H1 (cell line): Measurements from ENCODE around the gene RGL2. TPM values are rescaled to one million over a fixed set of nuclear protein-coding genes. Genes with fewer than 3 reads are reported as not detected.

Experiments
- CTCF ChIA-PET: fragments of 300-600 bp; sonication (Branson Sonifier 250); formaldehyde crosslinking; loops from one replicate; lab custom pipeline; 2021; ENCODE audit not compliant: partially characterized antibody; lab: Charles Lee
- POLR2A ChIA-PET: fragments of 300-600 bp; sonication (Branson Sonifier 250); formaldehyde crosslinking; loops from one replicate; lab custom pipeline; 2021; ENCODE audit warnings: inconsistent platforms; ENCODE audit not compliant: partially characterized antibody; lab: Charles Lee
- DNase-seq, 2 experiments: peaks; one replicate each; pipeline versions ENCODE4 v3.0.0 to v3.0.0-alpha.2; 2010 to 2022; ENCODE audit warnings: low spot score in 2 of 2, low read depth in 1 of 2, mixed read lengths in 1 of 2
- FAIRE-seq: peaks from 2 replicates; lab custom pipeline; 2011; peaks lifted over from hg19 to GRCh38; lab: Jason Lieb, UNC
- H2AFZ ChIP-seq: 2 replicates; pipeline ENCODE4 v1.8.1; 2012; ENCODE audit warnings: low read length, inconsistent platforms
- H2AK5ac ChIP-seq: 2 replicates; pipeline ENCODE4 v1.6.1; 2013; ENCODE audit warnings: low read depth, low read length
- H2BK120ac ChIP-seq: replicated peaks from 2 replicates; pipeline ENCODE3; 2013; ENCODE audit warnings: low read depth, low read length, inconsistent platforms
- H2BK12ac ChIP-seq: 2 replicates; pipeline ENCODE4 v1.6.1; 2013; ENCODE audit warnings: low read depth, low read length
- H2BK15ac ChIP-seq: 2 replicates; pipeline ENCODE4 v1.6.1; 2013; ENCODE audit warnings: low read length
- H2BK20ac ChIP-seq: 2 replicates; pipeline ENCODE4 v1.6.1; 2013; ENCODE audit warnings: low read length
- H2BK5ac ChIP-seq: 2 replicates; pipeline ENCODE4 v1.6.1; 2013; ENCODE audit warnings: low read depth, low read length
- H3K14ac ChIP-seq: 2 replicates; pipeline ENCODE4 v1.6.1; 2013; ENCODE audit warnings: inconsistent platforms; ENCODE audit not compliant: insufficient read length
- H3K18ac ChIP-seq: 2 replicates; pipeline ENCODE4 v1.6.1; 2013; ENCODE audit warnings: low read length; ENCODE audit errors: extremely low read depth
- H3K23ac ChIP-seq: 2 replicates; pipeline ENCODE4 v1.6.1; 2013; ENCODE audit warnings: inconsistent platforms; ENCODE audit not compliant: insufficient read length
- H3K23me2 ChIP-seq: 2 replicates; pipeline ENCODE4 v1.6.1; 2013; ENCODE audit warnings: low read depth, low read length
- H3K27ac ChIP-seq: 2 replicates; pipeline ENCODE4 v1.6.1; 2011; ENCODE audit warnings: low read depth, low read length, inconsistent platforms
- H3K27me3 ChIP-seq, 4 experiments: replicated peaks in 1 of 4; 1 replicate in 1 of 4; 2 replicates in 3 of 4; pipeline versions ENCODE4 v1.6.1 to v1.8.1; 2011 to 2013; ENCODE audit warnings: low read length in 3 of 4, mild to moderate bottlenecking in 3 of 4, inconsistent platforms in 2 of 4, mixed read lengths in 2 of 4, moderate library complexity in 1 of 4; ENCODE audit not compliant: control insufficient read depth in 3 of 4, insufficient read depth in 3 of 4; ENCODE audit errors: extremely low read depth in 1 of 4
- H3K36me3 ChIP-seq, 4 experiments: 2 replicates each; pipeline versions ENCODE4 v1.6.1 to v1.8.1; 2011 to 2013; ENCODE audit warnings: mild to moderate bottlenecking in 4 of 4, low read length in 3 of 4, moderate library complexity in 2 of 4, control low read depth in 1 of 4, inconsistent platforms in 1 of 4; ENCODE audit not compliant: insufficient read depth in 4 of 4, control insufficient read depth in 2 of 4
- H3K4ac ChIP-seq: replicated peaks from 2 replicates; pipeline ENCODE3; 2013; ENCODE audit warnings: low read length, low read depth, mixed read lengths, inconsistent platforms; ENCODE audit not compliant: insufficient read length
- H3K4me1 ChIP-seq, 4 experiments: replicated peaks in 1 of 4; 1 replicate in 1 of 4; 2 replicates in 3 of 4; pipeline versions ENCODE4 v1.6.1 to v1.8.1; 2011 to 2013; ENCODE audit warnings: low read length in 3 of 4, inconsistent platforms in 2 of 4, mixed read lengths in 1 of 4; ENCODE audit not compliant: insufficient read depth in 4 of 4, control insufficient read depth in 3 of 4
- H3K4me2 ChIP-seq, 2 experiments: 2 replicates each; pipeline versions ENCODE4 v1.6.1 to v1.8.1; 2011 to 2013; ENCODE audit warnings: low read depth in 2 of 2, low read length in 2 of 2, control low read depth in 1 of 2, inconsistent platforms in 1 of 2, mild to moderate bottlenecking in 1 of 2; ENCODE audit not compliant: insufficient read depth in 1 of 2
- H3K4me3 ChIP-seq, 4 experiments: fragments of 200-600, 300-600 bp in 1 of 4; sonication (generic), shearing (Covaris generic), sonication (Bioruptor Twin) in 1 of 4; 2 replicates each; pipeline versions ENCODE4 v1.5.1 to v1.8.1; 2011 to 2016; ENCODE audit warnings: low read length in 4 of 4, low read depth in 3 of 4, control low read depth in 2 of 4, inconsistent platforms in 2 of 4, mild to moderate bottlenecking in 2 of 4, mixed read lengths in 1 of 4, moderate library complexity in 1 of 4; ENCODE audit not compliant: insufficient read depth in 2 of 4; ENCODE audit errors: extremely low read depth in 1 of 4
- H3K56ac ChIP-seq: replicated peaks from 2 replicates; pipeline ENCODE3; 2013; ENCODE audit warnings: low read depth, mild to moderate bottlenecking, mixed read lengths, low read length, inconsistent platforms; ENCODE audit not compliant: insufficient read length
- H3K79me1 ChIP-seq: 2 replicates; pipeline ENCODE4 v1.6.1; 2013; ENCODE audit warnings: low read depth, low read length, control low read depth
- H3K79me2 ChIP-seq, 2 experiments: 2 replicates each; pipeline versions ENCODE4 v1.6.1 to v1.8.1; 2012 to 2013; ENCODE audit warnings: low read length in 2 of 2, mild to moderate bottlenecking in 2 of 2, inconsistent platforms in 1 of 2; ENCODE audit not compliant: insufficient read depth in 2 of 2, control insufficient read depth in 1 of 2
- H3K9ac ChIP-seq, 4 experiments: replicated peaks in 1 of 4; 1 replicate in 1 of 4; 2 replicates in 3 of 4; pipeline versions ENCODE4 v1.6.1 to v1.8.1; 2011 to 2013; ENCODE audit warnings: low read depth in 3 of 4, low read length in 3 of 4, control low read depth in 2 of 4, mild to moderate bottlenecking in 2 of 4, moderate library complexity in 2 of 4, inconsistent platforms in 1 of 4; ENCODE audit errors: extremely low read depth in 1 of 4
- H3K9me3 ChIP-seq, 2 experiments: 2 replicates each; pipeline versions ENCODE4 v1.6.1 to v1.8.1; 2012 to 2013; ENCODE audit warnings: mild to moderate bottlenecking in 2 of 2, moderate library complexity in 2 of 2, control low read depth in 1 of 2, inconsistent platforms in 1 of 2, low read depth in 1 of 2, low read length in 1 of 2, mixed read lengths in 1 of 2; ENCODE audit not compliant: insufficient read depth in 2 of 2
- H4K20me1 ChIP-seq, 2 experiments: replicated peaks in 1 of 2; 2 replicates each; pipeline versions ENCODE3 to v1.8.1; 2011 to 2013; ENCODE audit warnings: inconsistent platforms in 2 of 2, low read length in 2 of 2, mild to moderate bottlenecking in 1 of 2; ENCODE audit not compliant: insufficient read depth in 2 of 2, control insufficient read depth in 1 of 2
- H4K5ac ChIP-seq: 2 replicates; pipeline ENCODE4 v1.6.1; 2013; ENCODE audit warnings: low read length, low read depth, mixed read lengths, inconsistent platforms; ENCODE audit not compliant: insufficient read length
- H4K8ac ChIP-seq: 2 replicates; pipeline ENCODE4 v1.8.0; 2013; ENCODE audit warnings: mild to moderate bottlenecking, moderate library complexity, low read length, inconsistent platforms; ENCODE audit not compliant: insufficient read depth; ENCODE audit errors: extremely low read depth
- H4K91ac ChIP-seq: replicated peaks from 2 replicates; pipeline ENCODE3; 2013; ENCODE audit warnings: low read length, mixed read lengths, inconsistent platforms; ENCODE audit not compliant: insufficient read length
- CHD2 ChIP-seq: IDR thresholded peaks from 2 replicates; pipeline ENCODE4 v1.6.1; 2012; ENCODE audit warnings: low read length, improper control_type of control experiment
- EP300 ChIP-seq, 2 experiments: IDR thresholded peaks; 1 replicate in 1 of 2; 2 replicates in 1 of 2; pipeline ENCODE4 v1.6.1; 2011 to 2012; ENCODE audit warnings: low read depth in 2 of 2, low read length in 2 of 2, mild to moderate bottlenecking in 2 of 2, borderline replicate concordance in 1 of 2, inconsistent platforms in 1 of 2, moderate library complexity in 1 of 2
- WGBS, 2 experiments: shearing (Covaris generic) in 1 of 2; methylation state at CpG; one replicate each; pipeline versions ENCODE4 v1.1.6 to v1.1.7; 2013 to 2015; ENCODE audit warnings: low lambda C conversion rate in 2 of 2, mixed read lengths in 2 of 2, inconsistent platforms in 1 of 2, low coverage in 1 of 2, missing lambda C conversion rate in 1 of 2; ENCODE audit not compliant: insufficient replicate concordance in 2 of 2, insufficient coverage in 1 of 2, insufficient read length in 1 of 2; ENCODE audit errors: extremely low coverage in 1 of 2, missing lambda C conversion rate in 1 of 2; 5-methylcytosine and 5-hydroxymethylcytosine counted together
- polyA plus RNA-seq, 7 experiments: library from polyadenylated mRNA; depleted of rRNA in 3 of 7; stranded (reverse) in 5 of 7; unstranded in 2 of 7; fragments of >200 nt in 5 of 7; fragments of 200-250 nt in 2 of 7; gene quantifications; 1 replicate in 5 of 7; 2 replicates in 1 of 7; 4 replicates in 1 of 7; pipeline versions ENCODE4 v1.2.1 to v1.2.3, GENCODE V29; 2011 to 2013; ENCODE audit warnings: missing spikeins in 2 of 7, mixed read lengths in 2 of 7
- total RNA-seq: library from RNA; stranded (reverse); fragmentation: NEBNext Ultra II Directional; extraction: Animal tissue kit (Norgen Biotek cat#: 25700); gene quantifications from 2 replicates; pipeline ENCODE4 v1.2.1, GENCODE V29; 2021
- TF ChIP-seq, protein P1 (sequence below): IDR thresholded peaks from 2 replicates; pipeline ENCODE4 v1.6.1; 2011; ENCODE audit warnings: low read depth, mild to moderate bottlenecking, low read length; ENCODE audit not compliant: insufficient read depth

The RGL2 gene
- total and polyA plus RNA-seq, 2 of the 8 experiments (the other 6 are each of a cell fraction or from before 2014, with no cell fraction given), result 58.1 to 80.3 TPM

DNA sequence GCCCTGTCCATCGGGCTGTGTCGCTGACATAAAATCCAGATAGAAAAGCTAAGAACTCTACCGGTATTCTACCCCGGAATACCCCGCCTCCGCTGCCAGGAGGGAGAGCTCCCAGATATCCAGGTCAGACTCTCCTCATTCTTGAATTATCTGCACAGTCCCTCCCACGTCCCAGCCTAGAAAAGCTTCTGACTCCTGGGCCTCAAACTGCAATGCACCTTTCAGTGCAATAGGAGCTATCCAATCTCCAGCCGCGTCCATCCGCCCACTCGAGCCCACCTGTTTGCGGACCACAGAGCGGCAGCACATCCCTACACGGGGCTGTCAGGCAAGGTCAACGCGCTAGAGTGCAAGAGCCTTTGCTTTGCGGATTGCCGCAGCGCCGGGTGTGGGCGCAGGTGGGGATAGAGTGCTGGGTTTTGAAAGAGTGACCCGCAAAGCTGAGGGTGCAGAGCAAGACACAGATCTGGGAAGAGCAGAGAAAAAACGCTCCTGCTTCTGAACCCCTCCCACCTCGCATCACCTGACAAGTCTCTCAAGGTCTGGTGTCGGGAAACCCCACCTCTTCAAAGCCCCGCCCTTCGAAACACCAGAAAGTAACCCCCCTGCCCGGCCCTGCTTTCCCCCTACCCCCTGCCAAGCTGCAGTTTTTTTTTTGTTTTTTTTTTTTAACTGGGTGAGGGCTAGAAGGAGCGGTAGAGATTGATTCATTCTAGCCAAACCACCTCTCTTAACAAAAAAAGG is 13.8 kb upstream of the RGL2 start:
- peak overlapping the region; percentile 93 to 95 for H3K4me2 ChIP-seq
- H3K9me3 ChIP-seq, result no peaks in the 10 kb centered on the region
- no peak for FAIRE-seq
- peaks cover 26% of the 10 kb centered on the region for H3K23me2 ChIP-seq
- WGBS, 2 experiments, result 2% methylated on average over 28 of the region's 29 CpGs; no CpG with 5 or more reads in 1 of the 2 experiments
- H3K27ac ChIP-seq, result no peak overlapping the region; the same call in 1 of the 2 replicates
- peak overlapping the region; percentile 84 to 89 (median 88) for H3K4me3 ChIP-seq
- no peaks in the 10 kb centered on the region for H3K27me3 ChIP-seq
- H3K4me1 ChIP-seq, result peaks cover 0 to 15% (median 11%) of the 10 kb centered on the region in 4 experiments; a peak in 5 of 7 replicates
- H3K56ac ChIP-seq, result no peak overlapping the region
- CTCF ChIA-PET, result interaction anchor here (0.7 to 2.4 kb wide), 11 partner anchors 11 to 115 kb away, joined by 3 to 17 read pairs (median 6); partner anchors contain the start of genes B3GALT4, RGL2, RPS18 and VPS52
- POLR2A ChIA-PET, result interaction anchor here (0.6 to 6.3 kb wide), 15 partner anchors 13 to 1497 kb away, joined by 3 to 37 read pairs (median 4); partner anchors contain the start of genes B3GALT4, PFDN6, RGL2 and RPS18
- no peak overlapping the region for H4K8ac ChIP-seq
- H3K79me1 ChIP-seq, result no peaks in the 10 kb centered on the region
- peak in 1 of 2 experiments; percentile 76 for DNase-seq
- peak overlapping the region; percentile 49; the same call in 1 of the 2 replicates for H2AFZ ChIP-seq
- H3K36me3 ChIP-seq, result no peaks in the 10 kb centered on the region
- H4K5ac ChIP-seq, result no peak overlapping the region
- peak overlapping the region in 3 of 4 experiments; percentile 13 to 74 (median 28); a peak in 1 of 7 replicates for H3K9ac ChIP-seq
- no peak overlapping the region for H4K91ac ChIP-seq
- no peak overlapping the region for H3K23ac ChIP-seq
- 0 out of 2 replicates have a peak overlapping the region, but pooled peaks have one; percentile 72 for H2BK20ac ChIP-seq
- no peak overlapping the region for H3K14ac ChIP-seq
- no peak overlapping the region for H2BK120ac ChIP-seq
- no peak overlapping the region for H2BK15ac ChIP-seq
- H2BK12ac ChIP-seq, result no peak overlapping the region
- H3K4ac ChIP-seq, result no peak overlapping the region
- no peaks in the 10 kb centered on the region for H4K20me1 ChIP-seq
- H2AK5ac ChIP-seq, result no peak overlapping the region
- peak overlapping the region; percentile 71; the same call in 1 of the 2 replicates for H3K18ac ChIP-seq
- H2BK5ac ChIP-seq, result no peak overlapping the region
- no peaks in the 10 kb centered on the region for H3K79me2 ChIP-seq
- TF ChIP-seq, protein P1, sequence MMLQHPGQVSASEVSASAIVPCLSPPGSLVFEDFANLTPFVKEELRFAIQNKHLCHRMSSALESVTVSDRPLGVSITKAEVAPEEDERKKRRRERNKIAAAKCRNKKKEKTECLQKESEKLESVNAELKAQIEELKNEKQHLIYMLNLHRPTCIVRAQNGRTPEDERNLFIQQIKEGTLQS, result no peak
- TF ChIP-seq EP300 (IDR thresholded peaks at IDR 0.05; ENCODE audit: borderline replicate concordance in 1 of 2, low read depth in 2 of 2, low read length in 2 of 2) (no peak), CHD2 (no peak)
